Astrocyte (in vitro differentiated cells and primary cell): ENCODE measurements around the gene ADGRD1. TPM values are rescaled to one million over a fixed set of nuclear protein-coding genes. Genes with fewer than 3 reads are reported as not detected.

Experiments used
- DNase-seq: peaks from one replicate; pipeline ENCODE4 v3.0.0-alpha.2; 2010; ENCODE audit warnings: low read depth
- FAIRE-seq: peaks from 2 replicates; lab custom pipeline; 2011; peaks lifted over from hg19 to GRCh38; lab: Jason Lieb, UNC
- H2AFZ ChIP-seq: 2 replicates; pipeline ENCODE4 v1.6.0; 2012; ENCODE audit warnings: low read depth, low read length, inconsistent platforms
- H3K27ac ChIP-seq: 2 replicates; pipeline ENCODE4 v1.5.1; 2011; ENCODE audit warnings: low read depth, low read length, inconsistent platforms
- H3K27me3 ChIP-seq: 2 replicates; pipeline ENCODE4 v1.6.0; 2011; ENCODE audit warnings: low read length, inconsistent platforms; ENCODE audit not compliant: insufficient read depth
- H3K36me3 ChIP-seq: 2 replicates; pipeline ENCODE4 v1.5.1; 2011; ENCODE audit warnings: low read length, inconsistent platforms; ENCODE audit not compliant: insufficient read depth
- H3K4me1 ChIP-seq: 2 replicates; pipeline ENCODE4 v1.5.1; 2011; ENCODE audit warnings: low read length, inconsistent platforms; ENCODE audit not compliant: insufficient read depth
- H3K4me2 ChIP-seq: 2 replicates; pipeline ENCODE4 v1.6.0; 2012; ENCODE audit warnings: low read length, inconsistent platforms
- H3K4me3 ChIP-seq: 2 replicates; pipeline ENCODE4 v1.5.1; 2011; ENCODE audit warnings: low read depth, mild to moderate bottlenecking, low read length, inconsistent platforms; ENCODE audit not compliant: insufficient read depth
- H3K79me2 ChIP-seq: 2 replicates; pipeline ENCODE4 v1.6.0; 2012; ENCODE audit warnings: mild to moderate bottlenecking, low read length, inconsistent platforms; ENCODE audit not compliant: insufficient read depth
- H3K9ac ChIP-seq: 2 replicates; pipeline ENCODE4 v1.6.0; 2012; ENCODE audit warnings: mild to moderate bottlenecking, low read length, inconsistent platforms
- H3K9me3 ChIP-seq: 2 replicates; pipeline ENCODE4 v1.5.1; 2012; ENCODE audit warnings: low read depth, mild to moderate bottlenecking, low read length, inconsistent platforms; ENCODE audit not compliant: insufficient read depth
- H4K20me1 ChIP-seq: 2 replicates; pipeline ENCODE4 v1.6.0; 2012; ENCODE audit warnings: low read length, inconsistent platforms; ENCODE audit not compliant: insufficient read depth
- H3K27ac Mint-ChIP-seq: one replicate; pipeline ENCODE4 v1.8.0; 2021; ENCODE audit warnings: mild to moderate bottlenecking, mixed read lengths; ENCODE audit not compliant: unreplicated experiment
- H3K27me3 Mint-ChIP-seq: one replicate; pipeline ENCODE4 v1.8.0; 2021; ENCODE audit warnings: low read depth, mixed read lengths; ENCODE audit not compliant: unreplicated experiment
- H3K36me3 Mint-ChIP-seq: one replicate; pipeline ENCODE4 v1.8.0; 2021; ENCODE audit warnings: low read depth, mixed read lengths; ENCODE audit not compliant: unreplicated experiment
- H3K4me1 Mint-ChIP-seq: one replicate; pipeline ENCODE4 v1.8.0; 2021; ENCODE audit warnings: low read depth, mixed read lengths; ENCODE audit not compliant: unreplicated experiment
- H3K4me3 Mint-ChIP-seq: one replicate; pipeline ENCODE4 v1.8.0; 2021; ENCODE audit warnings: mild to moderate bottlenecking, moderate library complexity, mixed read lengths; ENCODE audit not compliant: unreplicated experiment
- H3K9me3 Mint-ChIP-seq: one replicate; pipeline ENCODE4 v1.8.0; 2021; ENCODE audit warnings: mild to moderate bottlenecking, mixed read lengths; ENCODE audit not compliant: unreplicated experiment
- EZH2 ChIP-seq: IDR thresholded peaks from 2 replicates; pipeline ENCODE4 v1.6.1; 2012; ENCODE audit warnings: mild to moderate bottlenecking, low read length, inconsistent platforms; ENCODE audit not compliant: insufficient read depth
- total RNA-seq: library from RNA; stranded (reverse); gene quantifications from 2 replicates; pipeline ENCODE4 v1.2.1, GENCODE V29; 2021
- TF ChIP-seq, protein P1 (sequence below): IDR thresholded peaks from 2 replicates; pipeline ENCODE4 v1.5.1; 2011; ENCODE audit warnings: low read depth, mild to moderate bottlenecking, inconsistent platforms, low read length, moderate library complexity; ENCODE audit not compliant: insufficient read depth

Gene ADGRD1
- total RNA-seq, 1 donor from 2014 or later, result 3.0 TPM

DNA sequence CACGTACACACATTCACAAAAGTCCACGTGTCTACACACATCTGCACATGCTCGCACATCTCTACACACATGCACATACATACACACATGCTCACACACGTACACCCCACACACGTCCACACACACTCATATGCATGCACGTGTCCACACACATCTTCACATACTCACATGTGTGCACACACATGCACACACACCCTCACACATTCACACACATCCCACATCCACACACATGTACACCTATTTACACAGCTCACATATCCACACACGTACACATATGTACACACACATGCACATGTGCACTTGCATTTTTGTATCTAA lies 3.6 kb downstream of the ADGRD1 start:
- Mint-ChIP-seq H3K4me1 (peaks cover 6% of the 10 kb centered on the region), H3K9me3 (no peaks in the 10 kb centered on the region), H3K36me3 (no peaks in the 10 kb centered on the region), H3K27ac (no peak overlapping the region), H3K4me3 (no peak overlapping the region), H3K27me3 (peaks cover 7% of the 10 kb centered on the region)
- FAIRE-seq (no peak), DNase-seq (no peak)
- H3K9me3 ChIP-seq, result peaks cover 7% of the 10 kb centered on the region
- no peak overlapping the region for H2AFZ ChIP-seq
- H3K27ac ChIP-seq, result no peak overlapping the region
- H3K27me3 ChIP-seq, result peaks cover 2% of the 10 kb centered on the region
- no peak overlapping the region for H3K4me2 ChIP-seq
- no peaks in the 10 kb centered on the region for H3K4me1 ChIP-seq
- no peak overlapping the region for H3K9ac ChIP-seq
- no peaks in the 10 kb centered on the region for H3K36me3 ChIP-seq
- no peaks in the 10 kb centered on the region for H3K79me2 ChIP-seq
- no peaks in the 10 kb centered on the region for H4K20me1 ChIP-seq
- no peak overlapping the region for H3K4me3 ChIP-seq
- TF ChIP-seq, protein P1, sequence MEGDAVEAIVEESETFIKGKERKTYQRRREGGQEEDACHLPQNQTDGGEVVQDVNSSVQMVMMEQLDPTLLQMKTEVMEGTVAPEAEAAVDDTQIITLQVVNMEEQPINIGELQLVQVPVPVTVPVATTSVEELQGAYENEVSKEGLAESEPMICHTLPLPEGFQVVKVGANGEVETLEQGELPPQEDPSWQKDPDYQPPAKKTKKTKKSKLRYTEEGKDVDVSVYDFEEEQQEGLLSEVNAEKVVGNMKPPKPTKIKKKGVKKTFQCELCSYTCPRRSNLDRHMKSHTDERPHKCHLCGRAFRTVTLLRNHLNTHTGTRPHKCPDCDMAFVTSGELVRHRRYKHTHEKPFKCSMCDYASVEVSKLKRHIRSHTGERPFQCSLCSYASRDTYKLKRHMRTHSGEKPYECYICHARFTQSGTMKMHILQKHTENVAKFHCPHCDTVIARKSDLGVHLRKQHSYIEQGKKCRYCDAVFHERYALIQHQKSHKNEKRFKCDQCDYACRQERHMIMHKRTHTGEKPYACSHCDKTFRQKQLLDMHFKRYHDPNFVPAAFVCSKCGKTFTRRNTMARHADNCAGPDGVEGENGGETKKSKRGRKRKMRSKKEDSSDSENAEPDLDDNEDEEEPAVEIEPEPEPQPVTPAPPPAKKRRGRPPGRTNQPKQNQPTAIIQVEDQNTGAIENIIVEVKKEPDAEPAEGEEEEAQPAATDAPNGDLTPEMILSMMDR, result no peak
- TF ChIP-seq EZH2, result no peak

DNA sequence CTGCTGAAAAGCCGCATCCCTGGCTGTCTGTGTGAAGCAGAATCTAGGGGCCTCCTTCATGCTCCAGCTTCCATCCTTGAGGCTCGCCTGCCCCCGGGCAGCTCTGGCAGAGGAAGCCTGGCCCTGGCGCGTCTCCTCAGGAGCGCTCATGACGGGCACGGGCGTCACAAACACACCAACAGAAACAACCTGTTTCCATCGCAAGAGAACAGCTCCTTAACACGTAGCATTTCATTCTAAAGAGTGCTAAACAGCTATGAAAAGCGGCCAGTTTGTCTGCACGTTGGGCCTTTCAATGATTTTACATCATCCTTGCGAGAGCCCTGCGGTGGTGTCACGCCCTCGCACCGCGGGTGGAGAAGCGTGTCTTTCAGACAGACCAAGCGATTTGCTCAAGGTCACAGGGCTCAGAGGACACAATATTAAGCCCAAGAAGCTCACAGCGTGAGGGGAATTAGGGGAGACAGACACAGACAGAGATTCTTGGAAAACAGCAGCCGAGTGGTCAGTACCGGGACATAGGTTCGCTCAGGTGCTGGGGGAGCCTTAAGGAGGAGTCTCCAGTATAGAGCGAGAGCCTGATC lies 4.9 kb downstream of the ADGRD1 start:
- Histone ChIP-seq H2AFZ (no peak overlapping the region), H3K4me3 (no peak overlapping the region), H3K4me2 (no peak overlapping the region), H3K79me2 (no peaks in the 10 kb centered on the region), H3K9me3 (peaks cover 7% of the 10 kb centered on the region), H3K4me1 (no peaks in the 10 kb centered on the region), H3K27me3 (peaks cover 2% of the 10 kb centered on the region), H4K20me1 (no peaks in the 10 kb centered on the region), H3K36me3 (no peaks in the 10 kb centered on the region), H3K9ac (no peak overlapping the region), H3K27ac (no peak overlapping the region)
- FAIRE-seq (no peak), DNase-seq (no peak)
- Mint-ChIP-seq H3K27ac (no peak overlapping the region), H3K4me3 (no peak overlapping the region), H3K27me3 (peaks cover 7% of the 10 kb centered on the region), H3K36me3 (no peaks in the 10 kb centered on the region), H3K9me3 (no peaks in the 10 kb centered on the region), H3K4me1 (peaks cover 4% of the 10 kb centered on the region)
- TF ChIP-seq, protein P1, result no peak
- no peak for TF ChIP-seq EZH2

DNA sequence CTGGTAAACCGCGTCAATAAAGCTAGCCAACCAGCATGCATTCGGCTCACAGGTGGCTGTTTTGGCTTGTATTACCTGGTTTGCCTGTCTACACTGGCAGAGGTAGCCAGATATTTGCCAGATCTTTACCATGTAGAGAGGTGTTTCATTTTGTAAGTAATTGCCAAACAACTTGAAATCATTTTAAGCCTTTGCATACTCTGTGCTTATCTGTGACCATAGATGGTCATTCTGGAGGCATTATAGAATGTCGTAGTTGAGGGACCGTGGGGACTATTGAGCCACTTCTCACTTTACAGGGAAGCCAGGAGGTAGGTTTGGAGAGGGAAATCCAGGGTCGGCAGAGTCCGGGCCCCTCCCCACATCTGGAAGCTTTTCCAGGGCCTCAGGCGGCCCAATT lies 5.9 kb downstream of the ADGRD1 start:
- no peak overlapping the region for H3K4me2 ChIP-seq
- H3K27me3 Mint-ChIP-seq, result peaks cover 7% of the 10 kb centered on the region
- no peaks in the 10 kb centered on the region for H3K27me3 ChIP-seq
- no peaks in the 10 kb centered on the region for H3K4me1 ChIP-seq
- no peak overlapping the region for H3K4me3 Mint-ChIP-seq
- H4K20me1 ChIP-seq, result no peaks in the 10 kb centered on the region
- H3K36me3 Mint-ChIP-seq, result no peaks in the 10 kb centered on the region
- H3K27ac Mint-ChIP-seq, result no peak overlapping the region
- no peak overlapping the region for H2AFZ ChIP-seq
- no peaks in the 10 kb centered on the region for H3K79me2 ChIP-seq
- H3K4me1 Mint-ChIP-seq, result no peaks in the 10 kb centered on the region
- peaks cover 7% of the 10 kb centered on the region for H3K9me3 ChIP-seq
- no peaks in the 10 kb centered on the region for H3K36me3 ChIP-seq
- H3K9ac ChIP-seq, result no peak overlapping the region
- DNase-seq (no peak), FAIRE-seq (no peak)
- no peak overlapping the region for H3K27ac ChIP-seq
- no peak overlapping the region for H3K4me3 ChIP-seq
- no peaks in the 10 kb centered on the region for H3K9me3 Mint-ChIP-seq
- TF ChIP-seq EZH2, result no peak
- TF ChIP-seq, protein P1, result no peak
